Upper lobe of right lung (tissue), 1 donor: ENCODE measurements around the gene DDX39B. TPM values are rescaled to one million over a fixed set of nuclear protein-coding genes. Genes with fewer than 3 reads are reported as not detected.

Source experiments
- ATAC-seq: fragments of 200-7000 bp; cut with Tn5 transposase; one replicate; pipeline ENCODE4 v1.9.1; 2020; ENCODE audit warnings: mild to moderate bottlenecking, moderate library complexity
- DNase-seq: peaks from one replicate; pipeline ENCODE4 v3.0.0-alpha.2; 2020
- H3K27ac ChIP-seq: fragments of 200-600 bp; one replicate; pipeline ENCODE4 v1.8.0; 2022
- H3K27me3 ChIP-seq: fragments of 200-600 bp; one replicate; pipeline ENCODE4 v1.8.0; 2022; ENCODE audit warnings: mild to moderate bottlenecking
- H3K36me3 ChIP-seq: fragments of 200-600 bp; one replicate; pipeline ENCODE4 v1.8.0; 2022
- H3K4me1 ChIP-seq: fragments of 200-600 bp; one replicate; pipeline ENCODE4 v1.8.0; 2022
- H3K4me3 ChIP-seq: fragments of 200-600 bp; one replicate; pipeline ENCODE4 v1.8.0; 2022; ENCODE audit warnings: mild to moderate bottlenecking
- H3K9me3 ChIP-seq: fragments of 200-600 bp; one replicate; pipeline ENCODE4 v1.8.0; 2022
- intact Hi-C: fragments of 100-400 bp; cut with DNase I; formaldehyde crosslinking; loops from one replicate; pipeline ENCODE4 v1.11.0; 2022
- total RNA-seq: library from RNA; stranded (reverse); fragmentation: NEBNext Ultra II Directional; extraction: Animal tissue kit (Norgen Biotek cat#: 25700); gene quantifications from one replicate; pipeline ENCODE4 v1.2.1, GENCODE V29; 2021
- TF ChIP-seq, protein P1 (sequence below): fragments of 200-600 bp; IDR thresholded peaks from one replicate; pipeline ENCODE4 v1.8.0; 2022; ENCODE audit warnings: antibody characterized with exemption
- donor health status: DM: no; HTN: yes; CAD: no; lungs with severe emphysema.

Gene DDX39B
- total RNA-seq, 1 donor from 2014 or later: 241 TPM

DNA sequence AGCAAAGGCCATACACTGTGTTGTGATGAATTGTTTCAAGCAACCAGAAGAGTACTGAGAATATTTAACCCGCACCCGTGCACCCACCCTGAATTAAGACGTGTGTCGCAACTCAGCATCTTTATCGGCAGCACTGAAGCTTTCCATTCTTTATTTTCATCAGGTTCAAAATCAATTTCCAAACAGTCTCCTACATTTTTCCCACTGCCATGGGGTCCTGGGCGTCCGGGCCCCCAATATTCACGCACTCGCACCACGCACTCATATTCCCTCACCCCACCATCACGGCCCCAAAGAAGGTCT is 38.6 kb upstream of the DDX39B start:
- intact Hi-C loops: no loop called here

DNA sequence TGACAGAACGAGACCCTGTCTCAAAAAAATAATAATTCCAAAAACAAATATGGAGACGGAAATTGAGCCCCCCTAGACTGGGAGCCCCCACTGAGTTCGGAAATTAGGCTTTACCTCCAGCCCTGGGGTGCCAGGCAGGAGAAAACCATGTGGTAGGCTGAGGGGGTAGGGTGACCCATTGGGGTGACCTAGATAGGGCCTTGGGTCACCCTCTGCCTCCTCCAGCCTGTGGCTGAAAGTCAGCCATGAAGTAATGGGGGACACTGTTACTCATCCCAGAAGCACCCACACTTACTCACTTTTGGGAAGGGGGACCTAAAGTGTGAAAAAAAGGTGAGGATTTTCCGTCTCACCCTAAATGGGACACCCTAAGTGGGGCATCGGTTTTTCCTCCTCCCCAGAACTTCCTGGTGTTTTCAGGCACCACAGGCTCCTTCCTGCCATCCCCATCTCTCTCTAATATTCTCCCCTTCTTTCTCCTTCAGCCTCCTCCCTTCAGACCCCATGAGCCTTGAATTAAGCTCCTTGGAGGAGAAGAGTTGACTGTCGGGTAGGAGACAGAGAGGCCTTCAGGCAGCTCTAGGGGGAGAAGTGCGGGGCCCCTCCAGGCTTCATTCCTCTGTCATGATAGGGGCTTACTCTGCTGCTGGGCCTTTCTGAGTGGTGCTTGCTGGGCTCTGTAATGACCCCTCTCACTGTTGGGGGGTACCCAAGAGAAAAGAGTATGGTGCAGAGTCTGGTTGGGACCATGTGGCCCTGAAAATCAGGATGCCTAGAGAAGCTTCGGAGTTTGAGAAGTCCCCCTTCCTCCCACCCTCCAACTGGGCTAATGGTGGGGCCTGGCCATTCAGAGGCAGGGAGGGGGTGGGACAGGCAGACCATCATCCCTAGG is 38.0 kb upstream of the DDX39B start:
- no peaks in the 10 kb centered on the region for H3K36me3 ChIP-seq
- DNase-seq (no peak), ATAC-seq (no peak)
- peak overlapping the region; percentile 73 for H3K4me3 ChIP-seq
- H3K27ac ChIP-seq: peak overlapping the region; percentile 17
- H3K27me3 ChIP-seq: no peaks in the 10 kb centered on the region
- H3K9me3 ChIP-seq: no peaks in the 10 kb centered on the region
- peaks cover 7% of the 10 kb centered on the region for H3K4me1 ChIP-seq
- TF ChIP-seq, protein P1, sequence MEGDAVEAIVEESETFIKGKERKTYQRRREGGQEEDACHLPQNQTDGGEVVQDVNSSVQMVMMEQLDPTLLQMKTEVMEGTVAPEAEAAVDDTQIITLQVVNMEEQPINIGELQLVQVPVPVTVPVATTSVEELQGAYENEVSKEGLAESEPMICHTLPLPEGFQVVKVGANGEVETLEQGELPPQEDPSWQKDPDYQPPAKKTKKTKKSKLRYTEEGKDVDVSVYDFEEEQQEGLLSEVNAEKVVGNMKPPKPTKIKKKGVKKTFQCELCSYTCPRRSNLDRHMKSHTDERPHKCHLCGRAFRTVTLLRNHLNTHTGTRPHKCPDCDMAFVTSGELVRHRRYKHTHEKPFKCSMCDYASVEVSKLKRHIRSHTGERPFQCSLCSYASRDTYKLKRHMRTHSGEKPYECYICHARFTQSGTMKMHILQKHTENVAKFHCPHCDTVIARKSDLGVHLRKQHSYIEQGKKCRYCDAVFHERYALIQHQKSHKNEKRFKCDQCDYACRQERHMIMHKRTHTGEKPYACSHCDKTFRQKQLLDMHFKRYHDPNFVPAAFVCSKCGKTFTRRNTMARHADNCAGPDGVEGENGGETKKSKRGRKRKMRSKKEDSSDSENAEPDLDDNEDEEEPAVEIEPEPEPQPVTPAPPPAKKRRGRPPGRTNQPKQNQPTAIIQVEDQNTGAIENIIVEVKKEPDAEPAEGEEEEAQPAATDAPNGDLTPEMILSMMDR: no peak
- intact Hi-C loops: no loop called here

More for the DNA sequence above, 38.6 kb upstream of the DDX39B start:
- ATAC-seq (no peak), DNase-seq (no peak)
- H3K36me3 ChIP-seq: no peaks in the 10 kb centered on the region
- no peaks in the 10 kb centered on the region for H3K9me3 ChIP-seq
- H3K27ac ChIP-seq: peak overlapping the region; percentile 84
- H3K4me1 ChIP-seq: peaks cover 7% of the 10 kb centered on the region
- peak overlapping the region; percentile 73 for H3K4me3 ChIP-seq
- TF ChIP-seq, protein P1: no peak
- H3K27me3 ChIP-seq: no peaks in the 10 kb centered on the region

DNA sequence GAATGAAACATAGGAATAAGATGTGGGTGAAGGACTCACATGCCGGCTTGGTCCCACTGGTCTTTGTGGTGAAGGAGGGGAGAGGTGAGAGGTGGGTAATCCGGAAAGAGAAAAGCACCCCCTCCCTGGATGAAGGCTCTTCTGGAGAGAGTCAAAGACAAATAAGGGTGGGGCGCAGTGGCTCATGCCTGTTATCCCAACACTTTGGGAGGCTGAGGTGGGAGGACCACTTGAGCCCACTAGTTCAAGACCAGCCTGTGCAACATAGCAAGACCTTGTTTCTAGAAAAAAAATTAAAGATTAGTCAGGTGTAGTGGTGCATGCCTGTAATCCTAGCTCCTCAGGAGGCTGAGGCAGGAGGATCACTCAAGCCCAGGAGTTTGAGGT is 37.3 kb upstream of the DDX39B start:
- TF ChIP-seq, protein P1: no peak
- peaks cover 7% of the 10 kb centered on the region for H3K4me1 ChIP-seq
- H3K27me3 ChIP-seq: no peaks in the 10 kb centered on the region
- ATAC-seq: no peak
- DNase-seq: no peak
- intact Hi-C loops: no loop called here
- H3K36me3 ChIP-seq: no peaks in the 10 kb centered on the region
- no peak overlapping the region for H3K4me3 ChIP-seq
- no peak overlapping the region for H3K27ac ChIP-seq
- H3K9me3 ChIP-seq: no peaks in the 10 kb centered on the region

DNA sequence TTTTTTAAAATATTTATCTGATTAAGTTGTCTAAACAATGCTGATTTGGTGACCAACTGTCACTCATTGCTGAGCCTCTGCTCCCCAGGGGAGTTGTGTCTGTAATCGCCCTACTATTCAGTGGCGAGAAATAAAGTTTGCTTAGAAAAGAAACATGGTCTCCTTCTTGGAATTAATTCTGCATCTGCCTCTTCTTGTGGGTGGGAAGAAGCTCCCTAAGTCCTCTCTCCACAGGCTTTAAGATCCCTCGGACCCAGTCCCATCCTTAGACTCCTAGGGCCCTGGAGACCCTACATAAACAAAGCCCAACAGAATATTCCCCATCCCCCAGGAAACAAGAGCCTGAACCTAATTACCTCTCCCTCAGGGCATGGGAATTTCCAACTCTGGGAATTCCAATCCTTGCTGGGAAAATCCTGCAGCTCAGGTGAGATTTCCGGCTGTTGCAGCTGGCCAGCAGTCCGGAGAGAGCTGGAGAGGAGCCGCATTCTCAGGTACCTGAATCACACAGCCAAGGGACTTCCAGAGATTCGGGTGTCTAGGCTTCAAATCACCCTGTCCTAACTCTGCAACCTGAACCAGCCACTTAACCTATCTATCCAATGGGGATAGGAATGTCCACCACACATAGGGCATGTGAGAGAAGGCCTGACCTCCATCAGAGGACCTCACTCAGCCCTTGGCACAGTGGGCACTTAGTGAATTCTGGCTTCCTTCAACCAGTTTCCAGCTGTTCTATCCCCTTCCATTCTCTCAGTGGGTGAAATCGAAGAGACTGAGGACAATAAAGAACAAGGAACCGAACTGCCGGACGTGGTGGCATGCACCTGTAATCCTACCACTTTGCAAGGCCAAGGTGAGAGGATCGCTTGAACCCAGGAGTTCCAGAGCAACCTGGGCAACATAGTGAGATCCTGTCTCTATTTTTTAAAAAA is 36.6 kb upstream of the DDX39B start:
- TF ChIP-seq, protein P1: no peak

DNA sequence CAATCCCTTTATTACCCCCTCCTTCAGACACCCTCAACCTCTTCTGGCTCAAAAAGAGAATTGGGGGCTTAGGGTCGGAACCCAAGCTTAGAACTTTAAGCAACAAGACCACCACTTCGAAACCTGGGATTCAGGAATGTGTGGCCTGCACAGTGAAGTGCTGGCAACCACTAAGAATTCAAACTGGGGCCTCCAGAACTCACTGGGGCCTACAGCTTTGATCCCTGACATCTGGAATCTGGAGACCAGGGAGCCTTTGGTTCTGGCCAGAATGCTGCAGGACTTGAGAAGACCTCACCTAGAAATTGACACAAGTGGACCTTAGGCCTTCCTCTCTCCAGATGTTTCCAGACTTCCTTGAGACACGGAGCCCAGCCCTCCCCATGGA is 35.8 kb upstream of the DDX39B start:
- no peaks in the 10 kb centered on the region for H3K9me3 ChIP-seq
- H3K27me3 ChIP-seq: no peaks in the 10 kb centered on the region
- H3K27ac ChIP-seq: no peak overlapping the region
- no peak for ATAC-seq
- TF ChIP-seq, protein P1: no peak
- DNase-seq: no peak
- intact Hi-C loops: no loop called here
- H3K4me3 ChIP-seq: no peak overlapping the region
- H3K36me3 ChIP-seq: no peaks in the 10 kb centered on the region
- peaks cover 7% of the 10 kb centered on the region for H3K4me1 ChIP-seq

More for the DNA sequence above, 36.6 kb upstream of the DDX39B start:
- no peaks in the 10 kb centered on the region for H3K9me3 ChIP-seq
- DNase-seq: no peak
- ATAC-seq: no peak
- intact Hi-C loops: no loop called here
- peaks cover 7% of the 10 kb centered on the region for H3K4me1 ChIP-seq
- H3K4me3 ChIP-seq: no peak overlapping the region
- H3K36me3 ChIP-seq: no peaks in the 10 kb centered on the region
- no peaks in the 10 kb centered on the region for H3K27me3 ChIP-seq
- no peak overlapping the region for H3K27ac ChIP-seq
